HepG2 (cell line): Measurements from ENCODE around the gene RABL6. TPM values are rescaled to one million over a fixed set of nuclear protein-coding genes. Genes with fewer than 3 reads are reported as not detected.

ENCODE experiments used
- CREB1 ChIP-seq, 2 experiments: fragments of 450-650 bp in 1 of 2; IDR thresholded peaks; 2 replicates each; pipeline ENCODE4 v1.6.1; 2016 to 2017; ENCODE audit warnings: control low read depth in 1 of 2, mild to moderate bottlenecking in 1 of 2, missing compliant biosample characterization in 1 of 2, missing genetic modification characterization in 1 of 2
- GRHL1 ChIP-seq: sonication (generic); formaldehyde crosslinking; conservative IDR thresholded peaks from 2 replicates; pipeline ENCODE4 v1.8.0; 2022; ENCODE audit warnings: missing genetic modification reagents
- HIC2 ChIP-seq: sonication (generic); formaldehyde crosslinking; IDR thresholded peaks from 2 replicates; pipeline ENCODE4 v1.9.0; 2022; ENCODE audit warnings: low read depth, missing genetic modification reagents
- HINFP ChIP-seq: sonication (generic); formaldehyde crosslinking; IDR thresholded peaks from 2 replicates; pipeline ENCODE4 v1.4.0; 2020; ENCODE audit warnings: low read depth, mild to moderate bottlenecking, missing genetic modification reagents
- MIXL1 ChIP-seq: IDR thresholded peaks from 2 replicates; pipeline ENCODE4 v1.6.1; 2016
- MXD1 ChIP-seq: sonication (generic); formaldehyde crosslinking; IDR thresholded peaks from 2 replicates; pipeline ENCODE4 v1.4.0; 2020; ENCODE audit warnings: mild to moderate bottlenecking, missing genetic modification reagents
- PAXIP1 ChIP-seq: sonication (generic); formaldehyde crosslinking; conservative IDR thresholded peaks from 2 replicates; pipeline ENCODE4 v1.4.0; 2020; ENCODE audit warnings: mild to moderate bottlenecking, missing genetic modification reagents, moderate library complexity
- THAP9 ChIP-seq: sonication (generic); formaldehyde crosslinking; IDR thresholded peaks from 2 replicates; pipeline ENCODE4; 2020; ENCODE audit warnings: missing genetic modification reagents, mild to moderate bottlenecking, borderline replicate concordance
- ZNF282 ChIP-seq: fragments of 450-650 bp; IDR thresholded peaks from 2 replicates; pipeline ENCODE4 v1.6.1; 2018; ENCODE audit not compliant: partially characterized antibody
- ZNF740 ChIP-seq: sonication (generic); formaldehyde crosslinking; IDR thresholded peaks from 2 replicates; pipeline ENCODE4 v1.4.0; 2020; ENCODE audit warnings: missing genetic modification reagents
- ZNF746 ChIP-seq: sonication (generic); formaldehyde crosslinking; IDR thresholded peaks from 2 replicates; pipeline ENCODE4 v1.8.0; 2022; ENCODE audit warnings: mild to moderate bottlenecking, missing genetic modification reagents
- ZNF747 ChIP-seq: sonication (generic); formaldehyde crosslinking; IDR thresholded peaks from 2 replicates; pipeline ENCODE4 v1.8.1; 2023; ENCODE audit warnings: missing genetic modification reagents, mild to moderate bottlenecking, borderline replicate concordance
- ZNF790 ChIP-seq: sonication (generic); formaldehyde crosslinking; IDR thresholded peaks from 2 replicates; pipeline ENCODE4 v1.8.0; 2022; ENCODE audit warnings: missing genetic modification reagents, mild to moderate bottlenecking, borderline replicate concordance
- polyA plus RNA-seq, 8 experiments: library from polyadenylated mRNA; depleted of rRNA in 3 of 8; stranded (reverse) in 7 of 8; unstranded in 1 of 8; fragments of >200 nt; fragmentation: Illumina TruSeq in 4 of 8; extraction: Trizol in 4 of 8; gene quantifications; 2 replicates each; pipeline versions ENCODE4 v1.2.1 to v1.2.3, GENCODE V29; 2011 to 2016; ENCODE audit warnings: low read depth in 4 of 8, missing spikeins in 1 of 8, mixed read lengths in 1 of 8; ENCODE audit not compliant: insufficient read depth in 1 of 8
- total RNA-seq, 5 experiments: library from RNA; depleted of rRNA; stranded (reverse); fragments of >200 nt; fragmentation: Illumina TruSeq; extraction: Trizol; gene quantifications; 2 replicates each; pipeline ENCODE4 v1.2.3, GENCODE V29; 2016; ENCODE audit warnings: low read depth in 1 of 5

The RABL6 gene
- total and polyA plus RNA-seq, 2 of the 13 experiments (the other 11 are each of a cell fraction or from before 2014, with no cell fraction given), result 81.5 to 125 TPM

- TF ChIP-seq THAP9 (CRISPR knock-in tag), result peak; percentile 66; the same call in 1 of the 2 replicates
- peak; percentile 83; the same call in 1 of the 2 replicates for TF ChIP-seq HINFP
- no peak for TF ChIP-seq ZNF740
- no peak for TF ChIP-seq ZNF282
- peak; percentile 66 for TF ChIP-seq ZNF746 (CRISPR knock-in tag)
- TF ChIP-seq HIC2 (CRISPR knock-in tag), result peak; percentile 86
- TF ChIP-seq CREB1 (IDR thresholded peaks at IDR 0.05), result peak; percentile 49
- no peak for TF ChIP-seq CREB1 (CRISPR knock-in tag; IDR thresholded peaks at IDR 0.05)
- peak; percentile 46; the same call in 1 of the 2 replicates for TF ChIP-seq PAXIP1
- no peak for TF ChIP-seq MXD1 (CRISPR knock-in tag)
- 0 out of 2 replicates have a peak, but pooled peaks have one; percentile 39 for TF ChIP-seq ZNF790 (CRISPR knock-in tag)
- no peak; the same call in 1 of the 2 replicates for TF ChIP-seq ZNF747 (CRISPR knock-in tag)
- no peak for TF ChIP-seq GRHL1 (CRISPR knock-in tag)
- peak; percentile 42; the same call in 1 of the 2 replicates for TF ChIP-seq MIXL1 (CRISPR knock-in tag)
These were observed 41.6 kb downstream of the RABL6 start, which contains the start of gene PHPT1 (continued) for GRCh38 chr9:136849038-136849959.
